GM12878 (cell line): Measurements from ENCODE around the gene SPAG16.

ENCODE experiments used
- ATF3 ChIP-seq: IDR thresholded peaks from 2 replicates; pipeline ENCODE4 v1.6.1; 2011; ENCODE audit warnings: low read depth, mild to moderate bottlenecking, low read length, moderate library complexity, borderline replicate concordance; ENCODE audit errors: extremely low read depth
- BCL11A ChIP-seq: IDR thresholded peaks from 2 replicates; pipeline ENCODE4 v1.6.1; 2011; ENCODE audit warnings: low read depth, low read length
- BCL3 ChIP-seq: IDR thresholded peaks from 2 replicates; pipeline ENCODE4 v1.6.1; 2011; ENCODE audit warnings: borderline replicate concordance, low read depth, mild to moderate bottlenecking, moderate library complexity, low read length; ENCODE audit not compliant: insufficient read depth, poor library complexity, severe bottlenecking
- CTCF ChIP-seq, 3 experiments: IDR thresholded peaks in 2 of 3; conservative IDR thresholded peaks in 1 of 3; 2 replicates each; pipeline ENCODE4 v1.5.1; 2011; ENCODE audit warnings: low read depth in 3 of 3, low read length in 3 of 3, mild to moderate bottlenecking in 3 of 3, control low read depth in 2 of 3, moderate library complexity in 2 of 3, inconsistent platforms in 1 of 3, mixed read lengths in 1 of 3; ENCODE audit not compliant: control insufficient read depth in 2 of 3, insufficient read depth in 1 of 3; ENCODE audit errors: extremely low read depth in 1 of 3
- HDAC6 ChIP-seq: fragments of 200-600 bp; sonication (generic); IDR thresholded peaks from one replicate; pipeline ENCODE4 v1.8.0; 2017; ENCODE audit warnings: antibody characterized with exemption; ENCODE audit not compliant: unreplicated experiment
- NRF1 ChIP-seq: conservative IDR thresholded peaks from 2 replicates; pipeline ENCODE4 v1.6.1; 2011; ENCODE audit warnings: mild to moderate bottlenecking, low read depth, low read length, improper control_type of control experiment
- YY1 ChIP-seq: IDR thresholded peaks from 2 replicates; pipeline ENCODE4 v1.6.1; 2011; ENCODE audit warnings: low read depth, mild to moderate bottlenecking, low read length
- ZNF384 ChIP-seq: IDR thresholded peaks from 2 replicates; pipeline ENCODE4 v1.6.1; 2012; ENCODE audit warnings: low read depth, mild to moderate bottlenecking, low read length, improper control_type of control experiment, borderline replicate concordance

GRCh38 chr2:214077727-214078126 lies 793.5 kb downstream of the SPAG16 start:
- TF ChIP-seq HDAC6 = no peak
- TF ChIP-seq BCL11A = no peak
- no peak for TF ChIP-seq CTCF (IDR thresholded peaks at IDR 0.05 in 2 of 3, conservative IDR thresholded peaks at IDR 0.05 in 1 of 3; ENCODE audit: control insufficient read depth in 2 of 3, extremely low read depth in 1 of 3, insufficient read depth in 1 of 3, low read depth in 3 of 3, low read length in 3 of 3)
- TF ChIP-seq ZNF384 = no peak
- no peak for TF ChIP-seq BCL3
- no peak for TF ChIP-seq NRF1
- TF ChIP-seq ATF3 = no peak
- TF ChIP-seq YY1 = no peak
